ENCODE data around the gene UGT1A4. TPM values are rescaled to one million over a fixed set of nuclear protein-coding genes. Genes with fewer than 3 reads are reported as not detected.

Gene UGT1A4
- total RNA-seq, 1 experiment from 2014 or later = not detected

GRCh38 chr2:233707940-233708644, 10.4 kb upstream of the UGT1A4 start:
- no peaks in the 10 kb centered on the region for H3K4me1 ChIP-seq (ENCODE audit: insufficient read depth, low read length)
- H3K27ac Mint-ChIP-seq = no peak overlapping the region
- peaks cover 8% of the 10 kb centered on the region for H3K27me3 Mint-ChIP-seq (ENCODE audit: low read depth)
- H3K4me3 Mint-ChIP-seq = no peak overlapping the region
- no peaks in the 10 kb centered on the region for H3K79me2 ChIP-seq (ENCODE audit: insufficient read depth, low read length)
- H3K4me1 Mint-ChIP-seq = peaks cover 7% of the 10 kb centered on the region in 2 experiments
- no peak overlapping the region for H4K5ac ChIP-seq (ENCODE audit: insufficient read length, low read depth, low read length)
- no peaks in the 10 kb centered on the region for H4K20me1 ChIP-seq (ENCODE audit: control insufficient read depth, insufficient read depth, insufficient read length)
- H3K4me2 ChIP-seq (ENCODE audit: insufficient read depth, insufficient read length, low read length) = no peak overlapping the region
- no peak overlapping the region for H2AK5ac ChIP-seq (ENCODE audit: insufficient read length, low read length)
- no peak overlapping the region for H3K23ac ChIP-seq (ENCODE audit: insufficient read length, low read depth, low read length)
- no peak overlapping the region for H4K8ac ChIP-seq (replicated peaks; ENCODE audit: insufficient read length, low read depth, low read length)
- H3K4ac ChIP-seq (ENCODE audit: low read depth, low read length) = no peak overlapping the region
- peaks cover 5% of the 10 kb centered on the region for H3K23me2 ChIP-seq (ENCODE audit: insufficient read length, low read depth, low read length, poor library complexity, severe bottlenecking)
- H2BK15ac ChIP-seq (ENCODE audit: low read depth, low read length) = no peak overlapping the region
- no peak overlapping the region for H3K56ac ChIP-seq (ENCODE audit: insufficient read length, low read depth, low read length)
- peaks cover 0 to 6% (median 0%) of the 10 kb centered on the region in 3 experiments; a peak in 1 of 7 replicates for H3K36me3 Mint-ChIP-seq (ENCODE audit: insufficient read depth in 1 of 3, low read depth in 3 of 3)
- no peak for TF ChIP-seq CTCF (conservative IDR thresholded peaks at IDR 0.05)
- H2BK5ac ChIP-seq (ENCODE audit: insufficient read length, low read length) = no peak overlapping the region
- no peaks in the 10 kb centered on the region for H3K79me1 ChIP-seq (ENCODE audit: insufficient read depth, low read depth, low read length, poor library complexity, severe bottlenecking)
- DNase-seq = no peak
- no peak overlapping the region for H3K27ac ChIP-seq (ENCODE audit: insufficient read length, low read depth, low read length)
- no peak overlapping the region for H3T11ph ChIP-seq (ENCODE audit: low read length)
- no peak overlapping the region for H3K14ac ChIP-seq (ENCODE audit: insufficient read depth, low read length)
- H2AFZ ChIP-seq (ENCODE audit: low read length) = no peak overlapping the region
- no peak overlapping the region for H4K91ac ChIP-seq (ENCODE audit: insufficient read length, low read depth, low read length)
- no peak overlapping the region for H3K9ac ChIP-seq (ENCODE audit: extremely low read depth, insufficient read length, low read length)
- H3K18ac ChIP-seq (ENCODE audit: insufficient read length, low read depth, low read length) = no peak overlapping the region
- H3K27me3 ChIP-seq (ENCODE audit: insufficient read depth, low read length) = no peaks in the 10 kb centered on the region
- no peak overlapping the region for H2BK20ac ChIP-seq (ENCODE audit: low read depth, low read length, poor library complexity, severe bottlenecking)
- no CpG with 5 or more reads among the region's 10 CpGs for WGBS (ENCODE audit: extremely low coverage, insufficient read length, low lambda C conversion rate)
- no peak overlapping the region for H2BK120ac ChIP-seq (ENCODE audit: low read depth, low read length, poor library complexity, severe bottlenecking)
- no peaks in the 10 kb centered on the region for H3K9me3 ChIP-seq (ENCODE audit: control insufficient read depth, low read depth, low read length)
- H3K9me3 Mint-ChIP-seq = peaks cover 4% of the 10 kb centered on the region in 2 experiments; a peak in 3 of 5 replicates
- H2BK12ac ChIP-seq (ENCODE audit: insufficient read length, low read depth, low read length) = no peak overlapping the region
